CD4-positive, alpha-beta T cell treated with Interleukin-17A for 4 hours (primary cell): ENCODE measurements around the gene BCAS2.

Experiments
- DNase-seq: peaks from one replicate; pipeline ENCODE4 v3.0.0-alpha.2; 2020; ENCODE audit warnings: mixed read lengths

The BCAS2 gene

DNA sequence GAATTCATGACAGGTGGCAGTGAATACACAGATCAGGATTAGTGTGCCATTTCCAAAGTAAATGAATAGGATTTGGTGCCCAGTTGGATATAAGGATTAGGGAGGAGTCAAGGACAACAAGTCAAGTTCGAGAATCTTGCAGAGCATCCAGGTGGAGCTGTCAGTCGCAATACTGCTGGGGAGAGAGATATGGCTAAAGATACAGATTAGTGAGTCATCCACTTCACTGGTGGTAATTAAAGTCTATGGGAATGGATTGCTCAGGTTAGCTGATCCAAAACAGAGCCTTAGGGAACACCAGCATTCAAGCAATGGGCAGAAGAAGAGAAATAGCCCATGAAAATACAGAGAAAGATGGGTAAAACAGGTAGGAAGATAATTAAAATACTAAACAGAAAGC is 26.8 kb downstream of the BCAS2 start:
- no peak for DNase-seq

DNA sequence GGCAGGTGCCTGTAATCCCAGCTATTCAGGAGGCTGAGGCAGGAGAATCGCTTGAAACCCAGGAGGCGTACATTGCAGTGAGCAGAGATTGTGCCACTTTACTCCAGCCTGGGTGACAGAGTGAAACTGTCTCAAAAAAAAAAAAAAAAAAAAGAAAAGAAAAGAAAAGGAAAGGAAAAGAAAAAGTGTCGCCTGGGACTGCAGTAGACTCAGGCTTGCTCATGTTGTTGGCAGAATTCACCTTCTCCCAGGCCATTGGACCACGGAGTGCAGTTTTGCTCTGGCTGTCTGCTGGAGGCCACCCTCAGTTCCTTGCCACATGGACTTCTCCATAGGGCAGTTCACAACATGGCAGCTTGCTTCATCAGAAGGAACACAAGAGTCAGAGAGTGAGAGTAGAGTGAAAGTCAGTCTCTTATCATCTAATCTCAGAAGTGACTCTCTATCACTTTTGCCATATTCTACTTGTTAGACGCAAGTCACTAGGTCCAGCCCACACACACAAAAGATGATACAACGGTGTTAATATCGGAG is 29.2 kb downstream of the BCAS2 start:
- no peak for DNase-seq

DNA sequence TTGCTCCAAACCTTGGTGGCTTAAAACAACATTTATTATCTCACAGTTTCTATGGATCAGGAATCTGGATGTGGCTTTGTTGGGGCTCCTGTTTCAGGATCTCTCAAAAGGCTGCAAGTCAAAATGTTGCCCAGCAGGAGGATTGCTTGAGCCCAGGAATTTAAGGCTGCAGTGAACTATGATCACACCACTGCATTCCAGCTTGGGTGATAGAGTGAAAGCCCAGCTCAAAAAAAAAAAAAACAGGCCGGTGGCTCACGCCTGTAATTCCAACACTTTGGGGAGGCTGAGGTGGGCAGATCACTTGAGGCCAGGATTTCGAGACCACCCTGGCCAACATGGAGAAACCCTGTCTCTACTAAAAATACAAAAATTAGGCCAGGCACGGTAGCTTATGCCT is 30.0 kb downstream of the BCAS2 start:
- DNase-seq = no peak

DNA sequence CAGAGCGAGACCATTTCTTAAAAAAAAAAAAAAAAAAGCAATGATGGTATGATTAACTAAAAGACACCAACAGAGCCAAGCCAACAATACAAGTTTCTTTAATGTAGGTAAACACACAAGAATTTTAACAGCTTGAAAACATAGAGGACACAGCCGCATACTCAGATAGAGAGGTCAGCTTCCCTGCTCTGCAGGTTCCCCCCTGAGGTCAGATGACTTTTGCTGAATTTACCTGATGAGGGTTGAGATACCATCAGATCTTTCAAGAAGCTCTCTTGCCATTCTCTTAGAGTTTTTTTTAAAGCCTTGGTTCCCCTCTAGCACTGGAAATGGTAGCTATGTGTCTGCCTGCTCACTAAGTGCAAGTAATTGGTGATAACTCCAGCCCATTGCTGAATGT is 31.1 kb downstream of the BCAS2 start:
- DNase-seq = no peak

DNA sequence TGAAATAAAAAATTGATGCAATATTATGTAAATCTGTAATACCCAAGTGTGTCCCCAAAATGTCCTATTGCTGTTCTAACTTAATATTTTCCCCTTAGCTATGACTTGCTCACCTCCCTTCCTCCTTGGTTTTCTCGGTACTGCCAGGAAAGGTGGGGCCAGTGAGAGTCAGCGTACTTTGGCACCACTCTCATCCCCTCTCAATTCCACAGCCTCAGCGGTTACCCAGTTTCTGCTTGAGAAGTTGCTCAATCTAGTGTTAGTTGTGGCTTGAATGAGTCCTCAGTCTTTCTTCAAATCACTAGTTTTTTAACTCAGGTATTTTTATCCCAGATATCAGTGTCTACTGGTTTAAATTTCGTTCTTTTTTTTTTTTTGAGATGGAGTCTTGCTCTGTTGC is 32.3 kb downstream of the BCAS2 start:
- DNase-seq = no peak

DNA sequence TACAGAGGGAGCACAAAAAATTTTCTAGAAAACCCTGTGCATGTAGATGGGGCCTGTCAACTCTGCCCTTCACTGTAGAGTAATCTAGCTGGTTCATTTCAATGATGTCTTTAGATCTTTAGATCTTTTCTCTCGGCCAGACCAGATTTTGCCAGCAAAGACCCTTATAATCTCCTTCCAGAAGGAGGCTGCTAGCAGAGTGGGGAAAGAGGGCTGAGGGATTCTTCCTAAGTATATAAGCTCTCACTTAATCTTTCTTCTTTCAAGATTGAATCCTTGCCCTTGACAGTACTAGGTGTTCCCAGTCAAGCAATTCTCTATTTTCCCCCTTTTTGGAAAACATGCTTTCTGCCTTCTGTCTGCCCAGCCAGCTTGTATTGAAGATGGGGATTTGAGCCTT is 34.3 kb downstream of the BCAS2 start:
- no peak for DNase-seq

DNA sequence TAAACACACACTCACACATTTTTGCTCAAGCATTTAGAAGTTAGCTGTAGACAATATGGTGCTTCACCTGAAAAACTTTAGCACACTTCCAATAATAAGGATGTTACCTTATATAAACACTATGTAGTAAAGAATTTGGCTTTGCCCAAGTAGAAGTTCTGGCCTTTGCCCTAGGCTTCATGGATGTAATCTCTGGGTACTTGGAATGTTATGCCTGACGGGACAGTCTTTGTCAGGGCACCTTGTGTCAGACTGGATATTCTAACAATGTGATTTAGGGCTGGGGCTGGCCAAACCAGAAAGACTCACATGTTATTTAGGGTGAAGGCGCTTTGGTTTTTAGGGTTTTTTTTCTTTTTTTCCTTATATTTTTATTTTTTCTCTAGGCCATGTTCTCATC is 35.6 kb downstream of the BCAS2 start:
- no peak for DNase-seq

DNA sequence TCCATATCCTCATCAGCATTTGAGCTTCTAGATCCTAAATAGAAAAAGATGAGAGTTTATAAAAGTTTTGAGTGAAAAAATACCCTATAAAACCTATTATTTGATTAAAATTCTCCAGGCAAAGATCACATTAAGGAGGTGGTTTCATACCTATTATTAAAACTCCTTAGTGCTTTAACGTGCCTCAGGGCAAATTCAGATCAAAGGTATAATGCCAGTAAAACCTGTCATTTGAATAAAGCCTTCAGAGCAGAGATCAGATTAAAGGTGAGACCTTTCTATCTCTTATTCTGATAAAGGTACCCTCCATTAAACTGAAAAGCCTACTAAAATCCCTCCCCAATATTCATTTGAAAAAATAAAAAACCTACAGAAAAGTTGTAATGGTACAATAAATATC is 36.1 kb downstream of the BCAS2 start:
- no peak for DNase-seq

DNA sequence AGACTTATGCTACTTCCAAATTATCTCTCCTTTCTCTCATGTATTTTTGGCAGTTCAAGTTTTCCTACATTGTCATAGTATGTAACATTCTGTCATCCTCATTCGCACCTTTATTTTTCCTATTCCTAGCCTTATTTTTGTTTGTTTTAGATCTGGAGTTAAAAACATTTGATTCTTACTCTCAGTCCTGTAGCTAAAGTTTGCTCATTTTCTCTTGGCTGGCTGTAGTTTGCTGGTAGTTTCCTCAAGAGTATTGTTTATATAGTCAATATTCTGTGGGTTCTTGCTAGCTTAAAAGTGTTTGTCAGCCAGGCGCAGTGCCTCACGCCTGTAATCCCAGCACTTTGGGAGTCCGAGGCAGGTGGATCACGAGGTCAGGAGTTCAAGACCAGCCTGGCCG is 40.6 kb downstream of the BCAS2 start:
- no peak for DNase-seq

DNA sequence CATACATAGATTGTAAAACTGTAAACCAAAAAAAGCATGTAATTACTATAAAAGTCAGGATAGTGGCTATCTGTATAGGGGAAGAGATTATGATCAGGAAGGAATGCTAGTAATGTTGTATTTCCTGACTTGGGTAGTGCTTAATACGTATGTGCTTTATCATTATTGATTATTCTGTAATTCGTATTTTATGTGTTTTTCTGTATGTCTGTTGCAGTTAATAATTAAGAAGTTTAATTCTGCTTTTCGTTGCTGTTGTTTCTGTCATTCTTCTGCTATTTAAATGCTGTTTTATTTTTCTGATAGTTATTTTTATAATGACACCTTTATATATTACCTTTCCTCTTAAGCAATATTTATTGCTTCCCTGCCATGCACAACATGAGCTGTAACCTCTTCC is 41.1 kb downstream of the BCAS2 start:
- DNase-seq = no peak

DNA sequence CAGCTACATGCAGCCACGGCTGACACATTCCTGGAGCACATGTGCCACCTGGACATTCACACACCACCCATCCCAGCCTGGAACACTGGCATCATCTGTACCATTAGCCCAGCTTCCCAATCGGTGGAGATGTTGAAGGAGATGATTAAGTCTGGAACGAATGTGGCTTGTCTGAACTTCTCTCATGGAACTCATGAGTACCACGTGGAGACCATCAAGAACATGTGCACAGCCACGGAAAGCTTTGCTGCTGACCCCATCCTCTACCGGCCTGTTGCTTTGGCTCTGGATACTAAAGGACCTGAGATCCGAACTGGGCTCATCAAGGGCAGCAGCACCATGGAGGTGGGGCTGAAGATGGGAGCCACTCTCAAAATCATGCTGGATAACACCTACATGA is 45.4 kb downstream of the BCAS2 start:
- DNase-seq = no peak

DNA sequence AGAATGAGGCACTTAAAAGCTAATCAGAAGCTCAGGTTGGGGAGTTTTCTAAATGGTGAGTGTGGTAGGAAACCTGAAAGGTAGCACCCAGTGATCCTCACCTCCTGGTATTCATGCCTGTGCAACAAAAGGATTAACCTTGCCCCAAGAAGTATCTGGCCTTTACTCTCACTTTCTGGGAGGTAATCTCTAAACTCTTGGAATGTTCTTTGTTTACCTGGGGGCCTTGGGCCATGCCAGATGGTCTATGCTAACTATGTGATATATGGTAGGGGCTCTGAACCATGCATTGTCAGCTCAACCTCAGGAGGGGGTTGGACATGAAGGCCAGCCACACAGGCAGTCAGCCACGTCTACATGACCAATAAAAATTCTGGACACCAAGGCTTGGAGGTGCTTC is 46.0 kb downstream of the BCAS2 start:
- no peak for DNase-seq

DNA sequence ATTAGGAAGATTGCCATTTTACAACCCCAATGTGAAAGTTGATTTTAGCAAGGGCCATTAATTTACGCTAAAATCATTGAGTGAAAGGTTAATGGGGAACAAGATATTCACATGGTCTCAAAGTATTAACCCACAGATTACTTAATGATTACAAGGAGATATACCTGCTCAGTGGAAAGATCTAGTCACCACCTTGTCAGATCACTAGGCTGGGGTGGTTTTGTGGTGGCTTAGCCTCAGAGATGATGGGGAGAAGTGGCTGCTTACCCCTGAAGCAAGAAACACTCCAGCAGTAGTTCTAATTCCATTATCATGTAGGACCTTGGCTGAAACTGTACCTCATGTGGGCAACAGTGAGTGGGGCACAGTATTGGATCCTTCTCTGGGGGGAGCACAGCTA is 50.3 kb downstream of the BCAS2 start:
- no peak for DNase-seq

DNA sequence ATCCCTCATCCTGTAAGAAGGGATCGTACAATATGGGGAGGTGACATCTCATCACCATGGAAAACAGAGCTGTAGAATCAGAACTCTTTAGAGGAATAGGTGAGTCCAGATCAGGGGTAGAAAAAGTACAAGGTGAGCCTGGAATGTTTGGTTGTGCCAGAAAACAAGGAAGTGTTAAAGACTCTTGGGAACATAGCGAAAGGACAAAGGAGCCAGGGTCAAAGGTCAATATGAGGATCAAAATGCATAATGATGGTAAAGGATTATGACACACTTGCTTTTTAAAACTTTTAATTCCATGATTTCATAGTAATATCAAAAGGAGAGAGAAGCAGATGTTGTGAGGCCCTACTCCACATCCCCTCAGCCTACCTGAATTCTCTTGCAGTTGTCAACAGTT is 51.2 kb downstream of the BCAS2 start:
- no peak for DNase-seq

DNA sequence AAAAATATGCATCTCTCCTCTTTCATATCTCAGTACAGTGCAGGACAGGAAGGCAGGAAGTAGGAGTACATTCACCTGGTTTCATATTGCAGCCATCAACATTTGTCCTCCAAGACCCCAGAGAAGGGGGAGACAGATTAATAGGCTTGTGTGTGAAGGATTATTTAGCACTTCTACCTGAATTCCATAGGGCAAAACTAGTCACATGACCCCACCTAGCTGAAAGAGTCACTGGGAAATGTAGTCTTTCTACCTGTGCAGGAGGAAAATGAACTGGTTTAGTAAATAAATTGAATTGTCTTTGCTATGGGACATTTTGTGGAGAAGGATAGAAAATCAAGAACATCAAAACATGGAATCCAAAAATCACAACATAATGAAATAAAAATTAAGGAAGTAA is 56.5 kb downstream of the BCAS2 start:
- no peak for DNase-seq

DNA sequence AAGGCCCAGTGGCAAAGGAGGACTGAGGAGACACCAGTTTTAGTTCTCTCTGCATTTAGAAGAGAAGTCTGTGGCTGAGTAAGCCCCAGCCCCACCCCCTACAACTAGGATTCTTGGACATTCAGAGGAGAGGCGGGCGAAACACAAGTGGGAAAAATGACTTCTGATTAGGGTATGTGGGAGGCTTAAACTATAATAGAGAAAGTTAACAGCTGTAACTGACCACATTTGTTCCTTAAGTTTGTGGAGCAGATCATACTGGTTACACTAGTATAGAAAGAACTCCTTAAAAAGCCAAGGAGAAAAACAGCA is 59.2 kb downstream of the BCAS2 start:
- no peak for DNase-seq

DNA sequence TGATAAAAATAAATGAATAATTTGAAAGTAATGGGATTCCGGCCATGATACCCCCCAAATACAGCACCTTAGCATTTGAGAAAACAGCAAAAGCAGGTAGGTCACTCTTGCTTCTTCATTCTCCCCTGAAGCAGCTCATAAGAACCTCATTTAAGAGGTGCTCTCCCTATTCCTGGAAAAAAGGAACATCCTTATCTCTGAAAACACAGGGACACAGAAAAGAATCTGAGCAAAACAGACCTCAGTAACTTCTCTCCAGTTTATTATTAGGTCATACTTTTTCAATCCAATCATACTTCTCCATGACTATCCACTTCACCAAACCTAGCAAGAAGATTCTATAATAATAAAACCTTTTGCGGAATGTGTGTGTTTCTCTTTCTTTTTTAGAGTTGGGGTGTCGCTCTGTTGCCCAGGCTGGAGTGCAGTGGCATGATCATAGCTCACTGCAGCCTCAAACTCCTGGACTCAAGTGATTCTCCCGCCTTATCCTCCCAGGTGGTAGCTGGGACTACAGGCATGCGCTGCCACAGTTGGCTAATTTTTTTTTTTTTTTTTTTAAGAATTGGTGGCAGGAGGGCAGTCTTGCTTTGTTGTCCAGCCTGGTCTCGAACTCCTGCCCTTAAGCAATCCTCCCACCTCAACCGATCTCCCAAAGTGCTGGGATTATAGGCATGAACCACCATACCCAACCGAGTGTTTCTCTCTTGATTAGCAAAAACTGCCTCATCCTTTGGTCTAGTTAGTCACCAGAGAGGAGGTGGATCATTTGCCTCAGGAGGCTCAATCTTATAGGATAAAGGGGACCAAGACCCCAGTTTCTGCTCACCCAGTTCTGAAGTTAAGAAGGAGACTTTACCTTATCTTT is 59.8 kb downstream of the BCAS2 start:
- DNase-seq = no peak
